IgD-negative memory B cell (primary cell): ENCODE data around the gene ARHGAP22. TPM values are rescaled to one million over a fixed set of nuclear protein-coding genes. Genes with fewer than 3 reads are reported as not detected.
A peak's percentile ranks its signal among the peaks of the same experiment; 100 is the strongest.

Experiments
- H3K27ac Mint-ChIP-seq, 3 donors: one replicate each; pipeline ENCODE4 v1.8.0; 2020 to 2022; ENCODE audit warnings: mild to moderate bottlenecking in 3 of 3, mixed read lengths in 3 of 3, moderate library complexity in 1 of 3
- H3K27me3 Mint-ChIP-seq: one replicate; pipeline ENCODE4 v1.8.0; 2021; ENCODE audit warnings: mixed read lengths
- H3K36me3 Mint-ChIP-seq: one replicate; pipeline ENCODE4 v1.8.0; 2020; ENCODE audit warnings: mild to moderate bottlenecking, mixed read lengths
- H3K4me1 Mint-ChIP-seq, 3 donors: one replicate each; pipeline ENCODE4 v1.8.0; 2020 to 2022; ENCODE audit warnings: mixed read lengths in 3 of 3, mild to moderate bottlenecking in 1 of 3
- H3K4me3 Mint-ChIP-seq, 4 donors: one replicate each; pipeline ENCODE4 v1.8.0; 2020 to 2022; ENCODE audit warnings: mild to moderate bottlenecking in 4 of 4, mixed read lengths in 4 of 4, moderate library complexity in 3 of 4
- H3K9me3 Mint-ChIP-seq, 3 donors: one replicate each; pipeline ENCODE4 v1.8.0; 2020 to 2021; ENCODE audit warnings: mixed read lengths in 3 of 3, mild to moderate bottlenecking in 1 of 3
- polyA plus RNA-seq: library from polyadenylated mRNA; unstranded; fragments of 300-500 nt; fragmentation: Illumina TruSeq; gene quantifications from one replicate; pipeline ENCODE4 v1.2.3, GENCODE V29; 2021

The ARHGAP22 gene
- polyA plus RNA-seq, 1 donor from 2014 or later, result 0.64 TPM

- H3K27me3 Mint-ChIP-seq, result peaks cover 11% of the 10 kb centered on the region
- no peaks in the 10 kb centered on the region for H3K36me3 Mint-ChIP-seq
- H3K9me3 Mint-ChIP-seq, result no peaks in the 10 kb centered on the region
- no peak overlapping the region for H3K27ac Mint-ChIP-seq
- peaks cover 0 to 14% (median 9%) of the 10 kb centered on the region in 3 donors for H3K4me1 Mint-ChIP-seq
- peak overlapping the region; percentile 17 to 90 (median 71) for H3K4me3 Mint-ChIP-seq
These were observed 558 bp downstream of the ARHGAP22 start for GRCh38 chr10:48604039-48604990.

GRCh38 chr10:48603421-48604038 lies 1.3 kb downstream of the ARHGAP22 start:
- H3K4me3 Mint-ChIP-seq, result peak overlapping the region in 1 of 4 donors; percentile 12

GRCh38 chr10:48602401-48603135 lies 2.3 kb downstream of the ARHGAP22 start:
- Mint-ChIP-seq H3K27ac (no peak overlapping the region), H3K4me3 (no peak overlapping the region), H3K36me3 (no peaks in the 10 kb centered on the region)

More at GRCh38 chr10:48603421-48604038, 1.3 kb downstream of the ARHGAP22 start:
- H3K27ac Mint-ChIP-seq, result no peak overlapping the region
- H3K36me3 Mint-ChIP-seq, result no peaks in the 10 kb centered on the region
- H3K9me3 Mint-ChIP-seq, result no peaks in the 10 kb centered on the region
- peaks cover 0 to 14% (median 9%) of the 10 kb centered on the region in 3 donors for H3K4me1 Mint-ChIP-seq
- peaks cover 11% of the 10 kb centered on the region for H3K27me3 Mint-ChIP-seq

GRCh38 chr10:48601789-48602188 lies 3.1 kb downstream of the ARHGAP22 start:
- Mint-ChIP-seq H3K4me1 (peaks cover 0 to 10% (median 6%) of the 10 kb centered on the region in 3 donors), H3K36me3 (no peaks in the 10 kb centered on the region), H3K4me3 (no peak overlapping the region), H3K27me3 (peaks cover 11% of the 10 kb centered on the region), H3K27ac (peak overlapping the region in 1 of 3 donors; percentile 71), H3K9me3 (no peaks in the 10 kb centered on the region)

More at GRCh38 chr10:48602401-48603135, 2.3 kb downstream of the ARHGAP22 start:
- Mint-ChIP-seq H3K9me3 (no peaks in the 10 kb centered on the region), H3K27me3 (peaks cover 11% of the 10 kb centered on the region), H3K4me1 (peaks cover 0 to 10% (median 6%) of the 10 kb centered on the region in 3 donors)

GRCh38 chr10:48600645-48601505 lies 4.0 kb downstream of the ARHGAP22 start:
- H3K9me3 Mint-ChIP-seq, result no peaks in the 10 kb centered on the region
- H3K27ac Mint-ChIP-seq, result peak overlapping the region in 1 of 3 donors; percentile 73
- H3K36me3 Mint-ChIP-seq, result no peaks in the 10 kb centered on the region
- peaks cover 11% of the 10 kb centered on the region for H3K27me3 Mint-ChIP-seq
- H3K4me3 Mint-ChIP-seq, result no peak overlapping the region
- peaks cover 0 to 10% (median 6%) of the 10 kb centered on the region in 3 donors for H3K4me1 Mint-ChIP-seq

GRCh38 chr10:48599830-48600134 lies 5.1 kb downstream of the ARHGAP22 start:
- H3K4me1 Mint-ChIP-seq, result peaks cover 0 to 6% (median 4%) of the 10 kb centered on the region in 3 donors
- H3K9me3 Mint-ChIP-seq, result no peaks in the 10 kb centered on the region
- H3K36me3 Mint-ChIP-seq, result peaks cover 2% of the 10 kb centered on the region
- no peak overlapping the region for H3K27ac Mint-ChIP-seq
- peaks cover 11% of the 10 kb centered on the region for H3K27me3 Mint-ChIP-seq
- no peak overlapping the region for H3K4me3 Mint-ChIP-seq

GRCh38 chr10:48598936-48599829 lies 5.7 kb downstream of the ARHGAP22 start:
- Mint-ChIP-seq H3K4me1 (peaks cover 0 to 4% (median 3%) of the 10 kb centered on the region in 3 donors), H3K27me3 (peaks cover 7% of the 10 kb centered on the region), H3K9me3 (no peaks in the 10 kb centered on the region), H3K36me3 (peaks cover 2% of the 10 kb centered on the region), H3K27ac (no peak overlapping the region), H3K4me3 (no peak overlapping the region)

- Mint-ChIP-seq H3K9me3 (no peaks in the 10 kb centered on the region), H3K27ac (no peak overlapping the region), H3K36me3 (peaks cover 2% of the 10 kb centered on the region), H3K4me3 (no peak overlapping the region), H3K27me3 (peaks cover 7% of the 10 kb centered on the region), H3K4me1 (peaks cover 0 to 4% (median 0%) of the 10 kb centered on the region in 3 donors)
These were observed 6.5 kb downstream of the ARHGAP22 start for GRCh38 chr10:48598243-48598935.

- Mint-ChIP-seq H3K4me3 (no peak overlapping the region), H3K4me1 (peaks cover 0 to 1% (median 0%) of the 10 kb centered on the region in 3 donors), H3K27ac (no peak overlapping the region), H3K36me3 (peaks cover 6% of the 10 kb centered on the region), H3K9me3 (no peaks in the 10 kb centered on the region), H3K27me3 (peaks cover 4% of the 10 kb centered on the region)
These were observed 9.3 kb downstream of the ARHGAP22 start for GRCh38 chr10:48595539-48595932.

- Mint-ChIP-seq H3K4me3 (no peak overlapping the region), H3K9me3 (no peaks in the 10 kb centered on the region), H3K27ac (no peak overlapping the region), H3K4me1 (peaks cover 0 to 1% (median 0%) of the 10 kb centered on the region in 3 donors), H3K36me3 (peaks cover 6% of the 10 kb centered on the region), H3K27me3 (peaks cover 4% of the 10 kb centered on the region)
These were observed 9.9 kb downstream of the ARHGAP22 start for GRCh38 chr10:48594803-48595538.

GRCh38 chr10:48594371-48594770 lies 10.5 kb downstream of the ARHGAP22 start:
- H3K4me3 Mint-ChIP-seq, result no peak overlapping the region
- H3K4me1 Mint-ChIP-seq, result peaks cover 0 to 1% (median 0%) of the 10 kb centered on the region in 3 donors
- no peak overlapping the region for H3K27ac Mint-ChIP-seq
- peaks cover 6% of the 10 kb centered on the region for H3K36me3 Mint-ChIP-seq
- peaks cover 4% of the 10 kb centered on the region for H3K27me3 Mint-ChIP-seq
- H3K9me3 Mint-ChIP-seq, result no peaks in the 10 kb centered on the region

- Mint-ChIP-seq H3K27me3 (peaks cover 5% of the 10 kb centered on the region), H3K27ac (peak overlapping the region in 1 of 3 donors; percentile 43), H3K36me3 (peaks cover 6% of the 10 kb centered on the region), H3K9me3 (no peaks in the 10 kb centered on the region), H3K4me3 (no peak overlapping the region), H3K4me1 (no peaks in the 10 kb centered on the region)
These were observed 12.5 kb downstream of the ARHGAP22 start for GRCh38 chr10:48592346-48592745.
